HG03354 (cell line): ENCODE data around the gene FERMT3.

ENCODE experiments used
- ATAC-seq: cut with Tn5 transposase; IDR thresholded peaks from one replicate; pipeline ENCODE4 v1.9.1; 2021; ENCODE audit warnings: mild to moderate bottlenecking; ENCODE audit not compliant: unreplicated experiment, poor library complexity, severe bottlenecking

Gene FERMT3

GRCh38 chr11:64218628-64219353 lies 12.3 kb downstream of the FERMT3 start:
- ATAC-seq, result no peak

GRCh38 chr11:64219354-64219684 lies 12.8 kb downstream of the FERMT3 start:
- ATAC-seq, result no peak

GRCh38 chr11:64219755-64220154 lies 13.2 kb downstream of the FERMT3 start:
- no peak for ATAC-seq

- no peak for ATAC-seq
Observed at GRCh38 chr11:64220271-64220670, 13.8 kb downstream of the FERMT3 start.

DNA sequence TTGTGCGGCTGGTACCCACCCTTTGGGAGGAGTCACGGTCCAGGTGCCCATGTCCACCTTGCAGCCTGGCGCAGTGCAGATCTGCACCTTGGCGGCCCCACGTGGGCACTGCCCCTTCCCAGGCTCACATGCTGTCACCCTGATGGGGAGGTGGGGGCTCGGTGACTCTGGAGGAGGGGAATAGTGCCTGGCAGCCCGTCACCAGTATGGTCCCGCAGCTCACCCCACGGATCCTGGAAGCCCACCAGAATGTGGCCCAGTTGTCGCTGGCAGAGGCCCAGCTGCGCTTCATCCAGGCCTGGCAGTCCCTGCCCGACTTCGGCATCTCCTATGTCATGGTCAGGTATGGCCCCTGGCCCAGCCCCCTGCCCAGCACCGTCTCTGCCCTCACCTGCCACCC lies 14.3 kb downstream of the FERMT3 start:
- ATAC-seq, result no peak

- no peak for ATAC-seq
Observed at GRCh38 chr11:64222651-64223000, 16.1 kb downstream of the FERMT3 start.

DNA sequence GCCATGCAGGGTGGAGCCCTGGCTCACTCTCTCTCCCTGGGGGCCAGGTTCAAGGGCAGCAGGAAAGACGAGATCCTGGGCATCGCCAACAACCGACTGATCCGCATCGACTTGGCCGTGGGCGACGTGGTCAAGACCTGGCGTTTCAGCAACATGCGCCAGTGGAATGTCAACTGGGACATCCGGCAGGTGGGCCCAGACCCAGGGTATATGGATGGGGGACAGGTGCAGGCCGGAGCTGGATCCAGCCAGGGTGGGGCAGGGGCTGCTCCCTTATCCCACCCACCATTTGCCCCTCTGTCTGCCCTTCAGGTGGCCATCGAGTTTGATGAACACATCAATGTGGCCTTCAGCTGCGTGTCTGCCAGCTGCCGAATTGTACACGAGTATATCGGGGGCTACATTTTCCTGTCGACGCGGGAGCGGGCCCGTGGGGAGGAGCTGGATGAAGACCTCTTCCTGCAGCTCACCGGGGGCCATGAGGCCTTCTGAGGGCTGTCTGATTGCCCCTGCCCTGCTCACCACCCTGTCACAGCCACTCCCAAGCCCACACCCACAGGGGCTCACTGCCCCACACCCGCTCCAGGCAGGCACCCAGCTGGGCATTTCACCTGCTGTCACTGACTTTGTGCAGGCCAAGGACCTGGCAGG lies 16.6 kb downstream of the FERMT3 start:
- ATAC-seq, result no peak

GRCh38 chr11:64224151-64224890 lies 17.8 kb downstream of the FERMT3 start:
- no peak for ATAC-seq

GRCh38 chr11:64224891-64225607 lies 18.5 kb downstream of the FERMT3 start:
- ATAC-seq, result no peak

DNA sequence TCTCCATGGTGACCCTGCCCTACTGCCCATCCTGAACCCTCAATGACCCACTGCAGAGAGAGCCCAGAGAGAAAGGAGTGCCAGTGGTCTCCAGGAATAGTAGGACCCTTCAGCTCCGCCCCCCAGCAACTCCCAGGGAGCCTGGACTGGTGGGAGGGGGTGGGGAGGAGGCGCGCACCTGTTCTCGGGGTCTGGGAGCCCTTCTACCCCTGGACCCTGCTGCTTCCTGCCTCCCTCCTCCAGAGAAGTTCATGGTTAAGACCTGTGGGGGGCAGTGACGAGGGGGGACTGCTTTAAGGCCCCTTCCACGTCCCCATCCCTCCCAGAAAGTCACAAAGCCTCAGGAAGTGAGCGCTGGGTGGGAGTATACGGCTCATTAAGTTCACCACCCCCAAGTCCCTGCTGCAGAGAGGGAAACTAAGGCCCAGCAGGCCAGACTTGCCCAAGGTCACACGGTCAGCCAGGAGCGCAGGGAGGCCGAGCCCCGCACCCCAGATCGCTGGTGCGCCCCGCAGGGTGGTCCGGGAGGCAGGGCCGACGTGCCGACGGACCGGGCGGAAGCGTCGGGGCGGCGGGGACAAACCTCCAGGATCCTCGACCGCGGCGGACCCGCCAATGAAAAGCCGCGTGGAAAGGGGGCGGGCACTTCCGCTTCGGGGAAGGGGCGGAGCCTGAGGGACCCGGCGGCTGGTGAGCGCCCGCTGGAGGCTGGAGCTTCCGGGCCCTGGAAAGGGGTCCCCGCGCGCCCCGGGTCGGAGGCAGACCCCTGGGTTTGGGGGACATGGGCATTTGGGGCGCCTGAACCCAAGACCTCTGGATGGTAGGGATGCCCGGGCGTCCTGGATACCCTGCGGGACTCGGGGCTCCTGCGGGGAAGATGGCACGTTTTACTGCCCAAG lies 19.3 kb downstream of the FERMT3 start, which contains the start of the genes NUDT22 and TRPT1:
Gene NUDT22, plus strand, starts transcription at position 667 of the 899 bp plus-strand sequence. CDS start 379 bp downstream, outside the sequence.
Gene TRPT1, minus strand, starts transcription at position 579 of the 899 bp plus-strand sequence. Its CDS starts 326 bp downstream, at position 253.
- peak; percentile 57 for ATAC-seq

GRCh38 chr11:64226507-64227051 lies 20.1 kb downstream of the FERMT3 start:
- peak; percentile 20 for ATAC-seq

DNA sequence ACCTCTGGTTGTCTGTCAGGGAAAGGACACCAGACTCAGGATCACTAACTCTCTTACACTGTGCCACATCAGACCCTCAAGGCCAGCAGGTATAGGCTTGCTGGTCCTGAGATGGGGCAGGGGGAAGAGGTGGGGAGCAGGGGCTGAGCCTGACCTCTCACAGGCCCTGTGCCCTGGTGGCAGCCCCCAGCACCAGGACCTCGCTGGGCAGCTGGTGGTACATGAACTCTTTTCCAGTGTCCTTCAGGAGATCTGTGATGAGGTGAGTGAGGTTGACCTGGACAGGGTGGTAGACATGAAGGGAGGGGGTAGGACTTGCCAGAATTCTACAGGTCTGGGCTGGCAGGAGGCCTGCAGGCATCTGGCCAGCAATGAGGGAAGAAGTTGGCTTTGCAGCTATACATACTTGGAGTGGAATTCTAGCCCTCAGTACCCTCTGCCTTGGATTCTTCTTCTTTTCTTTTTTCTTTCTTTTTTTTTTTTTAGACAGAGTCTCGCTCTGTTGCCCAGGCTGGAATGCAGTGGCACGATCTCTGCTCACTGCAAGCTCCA lies 21.0 kb downstream of the FERMT3 start:
- ATAC-seq, result no peak

GRCh38 chr11:64229090-64229743 lies 22.7 kb downstream of the FERMT3 start:
- no peak for ATAC-seq

DNA sequence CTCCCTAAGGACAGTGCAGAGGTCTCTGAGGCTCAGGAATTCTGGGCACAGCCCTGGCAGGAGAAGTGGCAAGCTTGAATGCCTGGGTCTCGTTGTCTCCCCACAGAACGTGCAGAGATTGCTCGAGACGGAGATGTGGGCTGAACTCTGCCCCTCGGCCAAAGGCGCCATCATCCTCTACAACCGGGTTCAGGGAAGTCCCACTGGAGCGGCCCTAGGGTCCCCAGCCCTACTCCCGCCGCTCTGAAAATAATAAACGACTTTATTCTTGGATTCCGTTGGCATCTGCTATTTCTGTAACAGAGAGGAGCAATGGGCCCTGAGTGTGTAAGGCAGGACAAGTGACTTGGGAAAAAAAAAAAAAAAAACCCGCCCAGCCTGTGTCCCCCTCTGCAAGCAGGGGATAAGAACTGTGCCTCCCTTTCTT lies 23.2 kb downstream of the FERMT3 start:
- ATAC-seq, result no peak

GRCh38 chr11:64230171-64230984 lies 23.9 kb downstream of the FERMT3 start, which contains the start of gene DNAJC4:
TSS of gene DNAJC4 (plus strand) at chr11:64230548. CDS start at chr11:64230855, 307 bp downstream.
- ATAC-seq, result peak; percentile 53

DNA sequence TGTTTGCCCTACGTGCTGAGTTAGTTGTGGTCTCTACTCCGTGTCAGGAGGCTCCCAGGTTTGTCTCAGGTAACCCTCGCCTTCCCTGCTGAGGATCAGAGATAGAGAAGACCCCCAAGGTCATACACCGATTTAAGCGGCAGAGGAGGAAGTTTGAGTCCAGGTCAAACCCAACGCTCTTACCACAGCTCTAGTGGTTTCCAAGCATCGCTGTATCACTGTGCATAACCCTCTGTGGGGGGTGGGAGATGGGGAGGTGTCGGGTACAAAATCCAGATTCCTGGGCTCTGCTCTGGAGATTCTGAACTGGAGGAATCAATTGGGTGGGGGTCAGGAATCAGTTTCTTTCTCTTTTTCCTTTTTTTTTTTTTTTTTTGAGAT lies 24.5 kb downstream of the FERMT3 start:
- no peak for ATAC-seq

GRCh38 chr11:64231546-64231945 lies 25.0 kb downstream of the FERMT3 start:
- ATAC-seq, result no peak
